ENCODE results near the gene OVOL2. TPM values are rescaled to one million over a fixed set of nuclear protein-coding genes. Genes with fewer than 3 reads are reported as not detected.
"Not testable (repeated sequence)": the region's sequence is repeated elsewhere in the genome, so short reads cannot be mapped to it uniquely, and the experiment has no call there.

OVOL2 gene
- total RNA-seq, 4 donors from 2014 or later: 0.30 to 2.4 TPM; not detected in 2

DNA sequence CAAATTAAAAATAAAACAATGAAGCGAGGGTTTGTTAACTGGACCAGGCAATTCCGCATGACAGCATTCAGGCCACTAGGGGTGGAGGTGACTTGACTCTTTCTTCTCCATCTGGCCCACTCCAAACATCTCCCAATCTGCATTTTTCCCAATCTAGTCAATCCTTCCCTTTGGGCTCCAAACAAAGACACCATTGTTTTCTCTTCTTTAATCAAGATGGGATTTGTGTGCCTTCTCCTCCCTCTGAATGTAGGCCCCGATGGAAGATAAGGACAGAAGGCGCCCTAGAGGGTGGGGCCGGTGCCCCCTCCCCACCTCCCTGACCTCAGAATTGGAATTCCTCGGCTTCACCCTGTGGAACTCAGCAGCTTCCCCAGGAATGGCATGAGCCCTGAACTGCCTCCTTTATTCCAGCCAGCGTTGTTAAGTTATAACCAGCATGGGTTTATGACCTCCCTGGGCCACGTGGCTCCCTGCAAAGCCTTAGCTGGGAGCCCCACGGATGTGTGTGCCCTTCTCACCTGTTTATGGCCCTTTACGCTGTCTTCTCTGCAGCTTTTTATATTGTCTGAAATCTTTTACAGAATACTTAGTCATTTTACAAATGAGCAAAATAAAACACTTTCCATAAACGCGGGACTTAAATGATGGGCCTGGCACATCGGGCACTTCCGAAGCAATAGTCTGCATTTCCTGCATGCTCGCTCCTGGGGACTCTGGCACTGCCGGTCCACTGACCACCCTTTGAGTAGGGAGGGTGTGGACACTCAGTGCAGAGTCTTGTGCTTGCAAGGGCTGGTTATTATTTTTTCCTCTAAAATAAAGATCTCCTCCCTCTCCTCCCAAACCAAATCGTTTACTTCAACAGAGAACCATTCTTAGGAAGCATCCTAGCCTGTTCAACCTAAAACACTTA is 24.5 kb downstream of the OVOL2 start:
- no peaks in the 10 kb centered on the region for H3K4me1 ChIP-seq
- TF ChIP-seq, protein P1, sequence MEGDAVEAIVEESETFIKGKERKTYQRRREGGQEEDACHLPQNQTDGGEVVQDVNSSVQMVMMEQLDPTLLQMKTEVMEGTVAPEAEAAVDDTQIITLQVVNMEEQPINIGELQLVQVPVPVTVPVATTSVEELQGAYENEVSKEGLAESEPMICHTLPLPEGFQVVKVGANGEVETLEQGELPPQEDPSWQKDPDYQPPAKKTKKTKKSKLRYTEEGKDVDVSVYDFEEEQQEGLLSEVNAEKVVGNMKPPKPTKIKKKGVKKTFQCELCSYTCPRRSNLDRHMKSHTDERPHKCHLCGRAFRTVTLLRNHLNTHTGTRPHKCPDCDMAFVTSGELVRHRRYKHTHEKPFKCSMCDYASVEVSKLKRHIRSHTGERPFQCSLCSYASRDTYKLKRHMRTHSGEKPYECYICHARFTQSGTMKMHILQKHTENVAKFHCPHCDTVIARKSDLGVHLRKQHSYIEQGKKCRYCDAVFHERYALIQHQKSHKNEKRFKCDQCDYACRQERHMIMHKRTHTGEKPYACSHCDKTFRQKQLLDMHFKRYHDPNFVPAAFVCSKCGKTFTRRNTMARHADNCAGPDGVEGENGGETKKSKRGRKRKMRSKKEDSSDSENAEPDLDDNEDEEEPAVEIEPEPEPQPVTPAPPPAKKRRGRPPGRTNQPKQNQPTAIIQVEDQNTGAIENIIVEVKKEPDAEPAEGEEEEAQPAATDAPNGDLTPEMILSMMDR (IDR thresholded peaks at IDR 0.05): no peak
- no peak for TF ChIP-seq POLR2A (IDR thresholded peaks at IDR 0.05)
- intact Hi-C loops (cut with DNase I; ENCODE audit: low total_unique reads): no loop called here

DNA sequence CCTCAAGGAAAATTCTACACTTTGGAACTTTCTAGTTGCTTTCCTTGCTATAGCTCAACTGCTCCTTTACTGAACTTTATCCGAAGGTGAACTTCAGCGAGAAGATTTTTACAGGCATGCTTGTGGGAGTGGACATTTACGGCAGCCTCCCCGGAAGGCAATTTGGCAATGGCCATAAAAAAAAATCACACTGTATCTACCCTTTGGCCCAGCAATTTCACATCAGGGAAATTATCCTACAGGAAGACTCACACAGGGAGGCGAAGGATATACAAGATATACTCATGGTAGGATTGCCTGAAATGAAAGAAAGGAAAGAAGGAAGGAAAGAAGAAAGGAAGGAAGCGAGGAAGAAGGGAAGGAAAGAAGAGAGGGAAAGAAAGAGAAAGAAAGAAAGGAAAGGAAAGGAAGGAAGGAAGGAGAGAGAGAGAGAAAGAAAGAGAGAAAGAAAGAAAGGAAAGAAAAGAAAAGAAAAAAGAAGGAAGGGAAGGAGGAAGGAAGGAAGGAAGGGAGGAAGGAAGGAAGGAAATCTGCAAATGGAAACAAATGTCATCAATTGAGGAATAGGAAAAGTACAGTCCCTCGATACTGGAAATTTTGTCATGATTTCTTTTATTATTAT is 25.7 kb downstream of the OVOL2 start:
- Histone ChIP-seq H3K27me3 (no peaks in the 10 kb centered on the region), H3K4me1 (no peaks in the 10 kb centered on the region), H3K27ac (no peak overlapping the region), H3K36me3 (no peaks in the 10 kb centered on the region), H3K9me3 (no peaks in the 10 kb centered on the region), H3K4me3 (no peak overlapping the region)
- no peak for DNase-seq
- TF ChIP-seq POLR2A (IDR thresholded peaks at IDR 0.05): no peak
- TF ChIP-seq, protein P1 (IDR thresholded peaks at IDR 0.05): no peak
- intact Hi-C loops (cut with DNase I; ENCODE audit: low total_unique reads): no loop called here

More for the DNA sequence above, 24.5 kb downstream of the OVOL2 start:
- H3K27me3 ChIP-seq: no peaks in the 10 kb centered on the region
- H3K4me3 ChIP-seq: no peak overlapping the region
- no peaks in the 10 kb centered on the region for H3K36me3 ChIP-seq
- no peaks in the 10 kb centered on the region for H3K9me3 ChIP-seq
- no peak overlapping the region for H3K27ac ChIP-seq
- DNase-seq: no peak

DNA sequence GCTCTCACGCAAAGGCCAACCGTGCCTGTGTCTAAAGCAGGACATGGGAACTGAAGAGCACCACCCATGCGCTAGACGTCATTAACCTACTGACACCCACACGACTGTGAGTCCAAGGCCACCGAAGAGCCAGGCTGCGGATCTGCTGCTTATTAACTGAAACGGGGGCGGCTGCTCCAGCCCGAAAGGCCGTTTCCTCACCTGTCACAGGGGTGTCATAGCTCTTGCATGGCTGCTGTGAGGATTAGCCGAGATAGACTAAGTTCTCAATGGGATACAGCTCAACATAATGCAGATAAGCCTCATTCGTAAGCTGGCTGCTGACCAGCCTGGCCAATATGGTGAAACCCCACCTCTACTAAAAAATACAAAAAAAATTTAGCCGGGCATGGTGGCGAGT is 26.7 kb downstream of the OVOL2 start:
- Histone ChIP-seq H3K4me1 (no peaks in the 10 kb centered on the region), H3K27me3 (no peaks in the 10 kb centered on the region), H3K4me3 (no peak overlapping the region), H3K36me3 (no peaks in the 10 kb centered on the region), H3K9me3 (no peaks in the 10 kb centered on the region), H3K27ac (no peak overlapping the region)
- TF ChIP-seq, protein P1 (IDR thresholded peaks at IDR 0.05): no peak
- no peak for TF ChIP-seq POLR2A (IDR thresholded peaks at IDR 0.05)
- intact Hi-C loops (cut with DNase I; ENCODE audit: low total_unique reads): no loop called here
- DNase-seq: no peak

DNA sequence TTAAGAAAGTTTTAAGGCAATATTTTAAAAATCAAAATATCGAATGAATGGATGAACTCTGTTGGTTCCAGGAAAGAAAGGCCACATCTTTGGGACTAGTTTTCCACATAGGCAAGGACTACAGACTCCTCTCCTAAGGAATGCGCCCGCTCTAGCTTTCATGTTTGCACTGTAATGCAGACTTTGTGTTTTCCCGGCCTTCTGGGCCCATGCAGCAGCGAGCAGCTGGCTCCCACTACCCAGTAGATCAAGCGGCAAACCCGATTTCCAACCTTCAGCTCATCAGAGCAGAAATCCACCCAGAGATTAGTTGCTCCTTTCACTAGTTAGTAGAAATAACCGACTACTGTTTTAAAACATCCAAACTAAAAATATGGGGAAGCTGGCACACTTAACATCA is 27.7 kb downstream of the OVOL2 start:
- intact Hi-C loops (cut with DNase I; ENCODE audit: low total_unique reads): no loop called here
- H3K27me3 ChIP-seq: no peaks in the 10 kb centered on the region

DNA sequence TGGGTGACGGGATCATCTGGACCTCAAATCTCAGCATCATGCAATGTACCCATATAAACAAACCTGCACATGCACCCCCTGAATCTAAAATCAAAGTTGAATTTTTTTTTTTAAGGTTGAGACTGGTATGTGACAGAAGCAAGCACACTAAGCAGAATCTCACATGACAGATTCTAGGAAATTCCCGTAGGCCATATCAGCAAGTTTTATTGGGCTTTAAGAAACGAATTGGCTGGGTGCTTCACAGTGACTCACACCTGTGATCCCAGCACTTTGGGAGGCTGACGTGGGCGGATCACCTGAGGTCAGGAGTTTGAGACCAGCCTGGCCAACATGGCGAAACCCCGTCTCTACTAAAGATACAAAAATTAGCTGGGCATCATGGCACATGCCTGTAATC is 30.7 kb downstream of the OVOL2 start:
- intact Hi-C loops (cut with DNase I; ENCODE audit: low total_unique reads); H3K4me3 ChIP-seq; H3K27ac ChIP-seq; H3K27me3 ChIP-seq; H3K4me1 ChIP-seq; H3K9me3 ChIP-seq; DNase-seq; H3K36me3 ChIP-seq: not testable (repeated sequence)

More for the DNA sequence above, 27.7 kb downstream of the OVOL2 start:
- DNase-seq: no peak
- no peaks in the 10 kb centered on the region for H3K9me3 ChIP-seq
- H3K27ac ChIP-seq: no peak overlapping the region
- no peak overlapping the region for H3K4me3 ChIP-seq
- H3K36me3 ChIP-seq: no peaks in the 10 kb centered on the region
- no peak for TF ChIP-seq POLR2A (IDR thresholded peaks at IDR 0.05)
- TF ChIP-seq, protein P1 (IDR thresholded peaks at IDR 0.05): no peak
- H3K4me1 ChIP-seq: no peaks in the 10 kb centered on the region

All from uterus (tissue), 4 donors.